ENCODE measurements around the gene PGBD5. TPM values are rescaled to one million over a fixed set of nuclear protein-coding genes. Genes with fewer than 3 reads are reported as not detected.

PGBD5 gene
- total RNA-seq, 1 donor from 2014 or later, result 1.0 TPM

DNA sequence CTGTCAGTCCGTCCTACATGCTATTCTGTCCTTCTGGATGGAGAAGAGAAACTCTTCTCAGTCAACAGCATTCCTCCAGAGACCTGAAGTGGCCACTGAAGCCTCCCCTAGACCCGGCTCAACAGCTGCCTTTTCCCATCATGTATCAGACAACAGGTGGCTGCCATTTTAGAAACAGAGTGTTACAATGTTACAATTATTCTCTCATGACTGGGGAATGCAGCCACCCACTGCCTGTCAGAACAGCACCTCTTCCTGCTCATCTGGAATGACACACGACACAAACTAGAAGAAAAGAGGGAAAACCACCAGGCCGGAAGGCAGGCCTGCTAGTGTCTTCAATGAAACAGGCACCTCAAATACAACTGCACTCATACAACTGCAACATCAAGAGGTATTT, 105.3 kb downstream of the PGBD5 start:
- H3K27ac Mint-ChIP-seq (ENCODE audit: unreplicated experiment), result no peak overlapping the region
- H3K4me1 Mint-ChIP-seq (ENCODE audit: unreplicated experiment), result no peaks in the 10 kb centered on the region
- TF ChIP-seq, protein P1, sequence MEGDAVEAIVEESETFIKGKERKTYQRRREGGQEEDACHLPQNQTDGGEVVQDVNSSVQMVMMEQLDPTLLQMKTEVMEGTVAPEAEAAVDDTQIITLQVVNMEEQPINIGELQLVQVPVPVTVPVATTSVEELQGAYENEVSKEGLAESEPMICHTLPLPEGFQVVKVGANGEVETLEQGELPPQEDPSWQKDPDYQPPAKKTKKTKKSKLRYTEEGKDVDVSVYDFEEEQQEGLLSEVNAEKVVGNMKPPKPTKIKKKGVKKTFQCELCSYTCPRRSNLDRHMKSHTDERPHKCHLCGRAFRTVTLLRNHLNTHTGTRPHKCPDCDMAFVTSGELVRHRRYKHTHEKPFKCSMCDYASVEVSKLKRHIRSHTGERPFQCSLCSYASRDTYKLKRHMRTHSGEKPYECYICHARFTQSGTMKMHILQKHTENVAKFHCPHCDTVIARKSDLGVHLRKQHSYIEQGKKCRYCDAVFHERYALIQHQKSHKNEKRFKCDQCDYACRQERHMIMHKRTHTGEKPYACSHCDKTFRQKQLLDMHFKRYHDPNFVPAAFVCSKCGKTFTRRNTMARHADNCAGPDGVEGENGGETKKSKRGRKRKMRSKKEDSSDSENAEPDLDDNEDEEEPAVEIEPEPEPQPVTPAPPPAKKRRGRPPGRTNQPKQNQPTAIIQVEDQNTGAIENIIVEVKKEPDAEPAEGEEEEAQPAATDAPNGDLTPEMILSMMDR (IDR thresholded peaks at IDR 0.05), result no peak
- DNase-seq (ENCODE audit: extremely low spot score, unreplicated experiment), result no peak
- H3K4me3 Mint-ChIP-seq (ENCODE audit: unreplicated experiment), result no peak overlapping the region
- H3K36me3 Mint-ChIP-seq (ENCODE audit: unreplicated experiment), result no peaks in the 10 kb centered on the region
- no peaks in the 10 kb centered on the region for H3K9me3 Mint-ChIP-seq (ENCODE audit: unreplicated experiment)
- H3K27me3 Mint-ChIP-seq (ENCODE audit: unreplicated experiment), result peaks cover 2% of the 10 kb centered on the region

DNA sequence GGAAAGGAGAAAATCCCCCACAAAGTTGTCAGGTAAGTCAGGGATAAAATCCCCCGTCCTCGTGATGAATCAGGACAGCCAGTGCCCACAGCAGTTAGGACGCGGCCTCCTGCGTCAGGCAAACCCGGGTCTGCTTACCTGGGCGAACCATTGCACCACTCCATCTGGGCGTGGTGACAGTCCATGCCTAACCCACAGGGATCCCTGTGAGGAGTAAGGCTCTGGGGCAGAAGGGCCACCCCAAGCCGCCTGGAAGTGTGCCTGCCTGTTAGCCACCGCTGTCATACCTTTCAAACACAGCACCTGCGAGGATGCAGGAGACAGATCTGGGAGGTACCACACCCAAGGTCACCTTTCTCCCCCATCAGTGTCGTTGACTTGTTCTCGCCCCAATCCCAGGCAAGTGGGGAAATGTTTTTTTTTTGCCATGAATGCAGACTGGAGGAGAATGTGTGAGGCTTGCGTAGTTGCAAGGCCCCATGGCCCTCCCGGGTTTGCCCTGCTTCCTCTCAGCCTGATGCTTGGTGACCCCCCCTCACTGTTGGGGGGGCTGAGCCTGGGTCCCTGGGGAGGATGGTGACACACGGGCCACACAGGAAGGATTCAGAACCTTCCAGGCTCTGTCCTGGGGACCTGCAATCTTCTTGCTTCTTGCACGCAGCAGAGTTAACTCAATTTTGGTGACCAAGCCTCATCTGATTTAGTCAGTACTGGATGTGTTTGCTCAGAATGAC, 107.0 kb downstream of the PGBD5 start:
- H3K4me3 Mint-ChIP-seq (ENCODE audit: unreplicated experiment), result no peak overlapping the region
- peaks cover 5% of the 10 kb centered on the region for H3K27me3 Mint-ChIP-seq (ENCODE audit: unreplicated experiment)
- no peaks in the 10 kb centered on the region for H3K4me1 Mint-ChIP-seq (ENCODE audit: unreplicated experiment)
- no peaks in the 10 kb centered on the region for H3K9me3 Mint-ChIP-seq (ENCODE audit: unreplicated experiment)
- no peak for DNase-seq (ENCODE audit: extremely low spot score, unreplicated experiment)
- TF ChIP-seq, protein P1 (IDR thresholded peaks at IDR 0.05), result no peak
- H3K27ac Mint-ChIP-seq (ENCODE audit: unreplicated experiment), result no peak overlapping the region
- H3K36me3 Mint-ChIP-seq (ENCODE audit: unreplicated experiment), result no peaks in the 10 kb centered on the region

DNA sequence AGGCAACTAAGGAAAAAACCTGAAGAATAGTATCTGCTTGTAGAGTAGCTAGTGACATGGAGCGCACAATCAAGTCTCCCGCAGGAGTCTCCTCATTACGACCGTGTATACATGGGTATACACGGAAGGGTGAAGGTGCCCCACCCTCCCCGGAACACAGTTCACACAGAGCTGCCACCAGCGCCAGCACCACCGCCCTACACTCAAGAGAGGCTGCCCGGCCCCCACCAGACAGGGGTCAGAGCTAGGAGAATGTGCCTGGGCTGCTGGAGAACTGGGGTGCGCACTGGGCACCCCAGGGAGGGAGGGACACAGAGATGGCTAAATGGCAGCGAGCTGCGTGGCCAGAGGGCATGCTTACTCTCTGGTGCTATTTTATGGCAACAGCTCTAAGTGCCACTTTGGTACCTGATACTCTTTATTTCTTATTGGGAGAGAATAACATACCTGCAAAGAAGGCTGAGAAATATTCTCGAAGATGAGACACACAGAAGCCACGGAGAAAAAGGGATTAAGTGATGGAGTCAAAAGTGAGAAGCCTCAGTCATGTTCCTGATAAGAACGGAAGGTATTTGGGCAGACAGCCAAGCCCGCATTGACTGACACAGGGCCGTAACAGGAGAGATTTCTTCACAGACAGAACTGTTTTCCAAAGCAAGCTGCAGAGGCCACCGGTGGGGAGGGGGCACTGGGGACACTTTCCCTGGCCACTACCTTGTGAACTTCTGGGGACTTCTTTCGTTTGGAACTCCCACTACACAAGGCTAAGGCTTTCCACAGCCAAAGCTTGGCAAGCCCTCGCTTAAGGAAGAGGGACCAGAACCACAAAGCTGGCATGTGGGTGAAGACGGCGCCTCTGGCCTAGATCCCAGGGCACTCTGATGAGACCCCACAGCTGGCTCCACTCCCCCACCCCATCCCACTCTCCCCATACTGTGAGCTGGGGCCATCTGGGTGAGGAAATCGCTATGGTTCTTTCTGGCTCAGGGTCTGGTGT, 108.0 kb downstream of the PGBD5 start:
- H3K27ac Mint-ChIP-seq (ENCODE audit: unreplicated experiment), result no peak overlapping the region

GRCh38 chr1:230316864-230317745, 109.0 kb downstream of the PGBD5 start:
- H3K4me1 Mint-ChIP-seq (ENCODE audit: unreplicated experiment), result peaks cover 3% of the 10 kb centered on the region
- H3K9me3 Mint-ChIP-seq (ENCODE audit: unreplicated experiment), result no peaks in the 10 kb centered on the region
- peaks cover 15% of the 10 kb centered on the region for H3K27me3 Mint-ChIP-seq (ENCODE audit: unreplicated experiment)
- DNase-seq (ENCODE audit: extremely low spot score, unreplicated experiment), result no peak
- TF ChIP-seq, protein P1 (IDR thresholded peaks at IDR 0.05), result no peak
- H3K27ac Mint-ChIP-seq (ENCODE audit: unreplicated experiment), result no peak overlapping the region
- no peak overlapping the region for H3K4me3 Mint-ChIP-seq (ENCODE audit: unreplicated experiment)
- H3K36me3 Mint-ChIP-seq (ENCODE audit: unreplicated experiment), result no peaks in the 10 kb centered on the region

More for the DNA sequence above, 108.0 kb downstream of the PGBD5 start:
- peaks cover 3% of the 10 kb centered on the region for H3K4me1 Mint-ChIP-seq (ENCODE audit: unreplicated experiment)
- TF ChIP-seq, protein P1 (IDR thresholded peaks at IDR 0.05), result no peak
- no peaks in the 10 kb centered on the region for H3K9me3 Mint-ChIP-seq (ENCODE audit: unreplicated experiment)
- peaks cover 14% of the 10 kb centered on the region for H3K27me3 Mint-ChIP-seq (ENCODE audit: unreplicated experiment)
- DNase-seq (ENCODE audit: extremely low spot score, unreplicated experiment), result no peak
- no peak overlapping the region for H3K4me3 Mint-ChIP-seq (ENCODE audit: unreplicated experiment)
- H3K36me3 Mint-ChIP-seq (ENCODE audit: unreplicated experiment), result no peaks in the 10 kb centered on the region
